HepG2 (cell line): ENCODE results near the gene C1QTNF12. TPM values are rescaled to one million over a fixed set of nuclear protein-coding genes. Genes with fewer than 3 reads are reported as not detected.

Source experiments
- EEA1 ChIP-seq: sonication (generic); formaldehyde crosslinking; IDR thresholded peaks from 2 replicates; pipeline ENCODE4 v1.5.1; 2020; ENCODE audit warnings: mild to moderate bottlenecking, missing genetic modification reagents, borderline replicate concordance
- HDAC6 ChIP-seq: fragments of 200-600 bp; sonication (generic); IDR thresholded peaks from 2 replicates; pipeline ENCODE4 v1.7.0; 2017; ENCODE audit warnings: mild to moderate bottlenecking, antibody characterized with exemption, low read length, low read depth
- KLF13 ChIP-seq: sonication (generic); formaldehyde crosslinking; IDR thresholded peaks from 2 replicates; pipeline ENCODE4 v1.4.0; 2020; ENCODE audit warnings: mild to moderate bottlenecking, missing genetic modification reagents
- KLF9 ChIP-seq: IDR thresholded peaks from 2 replicates; pipeline ENCODE4 v1.6.1; 2016; ENCODE audit warnings: low read depth
- MED1 ChIP-seq: sonication (generic); formaldehyde crosslinking; IDR thresholded peaks from 2 replicates; pipeline ENCODE4 v1.4.0; 2020; ENCODE audit warnings: missing genetic modification reagents
- THAP9 ChIP-seq: sonication (generic); formaldehyde crosslinking; IDR thresholded peaks from 2 replicates; pipeline ENCODE4; 2020; ENCODE audit warnings: missing genetic modification reagents, mild to moderate bottlenecking, borderline replicate concordance
- YEATS4 ChIP-seq: sonication (generic); formaldehyde crosslinking; IDR thresholded peaks from 2 replicates; pipeline ENCODE4 v1.4.0; 2020; ENCODE audit warnings: missing genetic modification reagents, borderline replicate concordance
- ZBTB4 ChIP-seq: sonication (generic); formaldehyde crosslinking; IDR thresholded peaks from 2 replicates; pipeline ENCODE4 v1.4.0; 2020; ENCODE audit warnings: missing genetic modification reagents, mild to moderate bottlenecking, borderline replicate concordance
- ZNF121 ChIP-seq: sonication (generic); formaldehyde crosslinking; IDR thresholded peaks from 2 replicates; pipeline ENCODE4 v1.5.0; 2020; ENCODE audit warnings: mild to moderate bottlenecking, missing genetic modification reagents
- polyA plus RNA-seq, 8 experiments: library from polyadenylated mRNA; depleted of rRNA in 3 of 8; stranded (reverse) in 7 of 8; unstranded in 1 of 8; fragments of >200 nt; fragmentation: Illumina TruSeq in 4 of 8; extraction: Trizol in 4 of 8; gene quantifications; 2 replicates each; pipeline versions ENCODE4 v1.2.1 to v1.2.3, GENCODE V29; 2011 to 2016; ENCODE audit warnings: low read depth in 4 of 8, missing spikeins in 1 of 8, mixed read lengths in 1 of 8; ENCODE audit not compliant: insufficient read depth in 1 of 8
- total RNA-seq, 5 experiments: library from RNA; depleted of rRNA; stranded (reverse); fragments of >200 nt; fragmentation: Illumina TruSeq; extraction: Trizol; gene quantifications; 2 replicates each; pipeline ENCODE4 v1.2.3, GENCODE V29; 2016; ENCODE audit warnings: low read depth in 1 of 5
- TF ChIP-seq, protein P1 (sequence below): sonication (generic); formaldehyde crosslinking; IDR thresholded peaks from 2 replicates; pipeline ENCODE4 v1.9.0; 2021; ENCODE audit warnings: missing genetic modification reagents, borderline replicate concordance
- TF ChIP-seq, protein P2 (sequence below): sonication (generic); formaldehyde crosslinking; IDR thresholded peaks from 2 replicates; pipeline ENCODE4 v1.9.0; 2021; ENCODE audit warnings: missing genetic modification reagents, borderline replicate concordance
- TF ChIP-seq, protein P3 (sequence below): sonication (generic); formaldehyde crosslinking; IDR thresholded peaks from 2 replicates; pipeline ENCODE4 v1.5.1; 2020; ENCODE audit warnings: mild to moderate bottlenecking, missing genetic modification reagents, borderline replicate concordance

C1QTNF12 gene
- total and polyA plus RNA-seq, 2 of the 13 experiments (the other 11 are each of a cell fraction or from before 2014, with no cell fraction given) = 0.18 to 0.64 TPM

DNA sequence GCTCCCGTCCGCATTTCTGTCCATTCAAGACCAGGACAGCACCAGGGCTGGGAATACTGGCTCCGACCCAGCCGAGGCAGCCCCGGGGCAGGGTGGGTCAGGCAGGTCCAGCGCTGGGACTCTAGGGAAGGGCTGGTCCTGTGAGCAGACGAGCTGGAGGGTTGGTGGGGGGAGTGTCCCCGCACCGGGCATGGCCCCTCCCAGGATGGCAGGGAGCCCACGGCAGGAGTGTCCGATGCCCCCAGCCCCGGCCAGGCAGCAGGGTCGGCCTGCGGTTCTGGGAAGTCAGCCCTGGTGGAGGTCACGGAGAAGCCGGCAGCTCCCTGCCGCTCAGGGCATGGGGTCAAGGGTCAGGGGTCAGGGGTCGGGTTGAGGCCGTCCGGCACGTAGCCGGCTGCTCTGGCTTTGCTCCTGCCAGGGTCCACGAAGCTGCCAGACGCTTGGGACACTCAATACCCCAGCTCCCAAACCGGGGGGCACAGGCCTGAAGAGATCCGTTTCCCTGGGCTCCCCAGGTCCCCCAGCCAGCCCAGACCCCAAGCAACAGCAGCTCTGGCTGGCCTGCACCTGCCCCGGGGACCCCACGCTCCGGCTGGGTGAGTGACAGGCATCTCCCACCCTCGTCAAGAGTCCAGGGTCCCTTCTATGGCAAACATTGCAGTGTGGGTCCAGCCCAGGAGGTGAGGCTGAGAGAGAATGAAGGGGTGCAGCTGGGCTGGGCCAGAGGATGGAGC lies 6.7 kb downstream of the C1QTNF12 start (continued):
- TF ChIP-seq, protein P1, sequence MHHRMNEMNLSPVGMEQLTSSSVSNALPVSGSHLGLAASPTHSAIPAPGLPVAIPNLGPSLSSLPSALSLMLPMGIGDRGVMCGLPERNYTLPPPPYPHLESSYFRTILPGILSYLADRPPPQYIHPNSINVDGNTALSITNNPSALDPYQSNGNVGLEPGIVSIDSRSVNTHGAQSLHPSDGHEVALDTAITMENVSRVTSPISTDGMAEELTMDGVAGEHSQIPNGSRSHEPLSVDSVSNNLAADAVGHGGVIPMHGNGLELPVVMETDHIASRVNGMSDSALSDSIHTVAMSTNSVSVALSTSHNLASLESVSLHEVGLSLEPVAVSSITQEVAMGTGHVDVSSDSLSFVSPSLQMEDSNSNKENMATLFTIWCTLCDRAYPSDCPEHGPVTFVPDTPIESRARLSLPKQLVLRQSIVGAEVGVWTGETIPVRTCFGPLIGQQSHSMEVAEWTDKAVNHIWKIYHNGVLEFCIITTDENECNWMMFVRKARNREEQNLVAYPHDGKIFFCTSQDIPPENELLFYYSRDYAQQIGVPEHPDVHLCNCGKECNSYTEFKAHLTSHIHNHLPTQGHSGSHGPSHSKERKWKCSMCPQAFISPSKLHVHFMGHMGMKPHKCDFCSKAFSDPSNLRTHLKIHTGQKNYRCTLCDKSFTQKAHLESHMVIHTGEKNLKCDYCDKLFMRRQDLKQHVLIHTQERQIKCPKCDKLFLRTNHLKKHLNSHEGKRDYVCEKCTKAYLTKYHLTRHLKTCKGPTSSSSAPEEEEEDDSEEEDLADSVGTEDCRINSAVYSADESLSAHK (CRISPR knock-in tag) = no peak
- TF ChIP-seq EEA1 (CRISPR knock-in tag) = no peak
- TF ChIP-seq, protein P2, sequence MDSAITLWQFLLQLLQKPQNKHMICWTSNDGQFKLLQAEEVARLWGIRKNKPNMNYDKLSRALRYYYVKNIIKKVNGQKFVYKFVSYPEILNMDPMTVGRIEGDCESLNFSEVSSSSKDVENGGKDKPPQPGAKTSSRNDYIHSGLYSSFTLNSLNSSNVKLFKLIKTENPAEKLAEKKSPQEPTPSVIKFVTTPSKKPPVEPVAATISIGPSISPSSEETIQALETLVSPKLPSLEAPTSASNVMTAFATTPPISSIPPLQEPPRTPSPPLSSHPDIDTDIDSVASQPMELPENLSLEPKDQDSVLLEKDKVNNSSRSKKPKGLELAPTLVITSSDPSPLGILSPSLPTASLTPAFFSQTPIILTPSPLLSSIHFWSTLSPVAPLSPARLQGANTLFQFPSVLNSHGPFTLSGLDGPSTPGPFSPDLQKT (CRISPR knock-in tag) = no peak
- no peak for TF ChIP-seq HDAC6
- TF ChIP-seq YEATS4 (CRISPR knock-in tag) = no peak
- TF ChIP-seq KLF13 (CRISPR knock-in tag) = no peak
- no peak for TF ChIP-seq ZBTB4 (CRISPR knock-in tag)
- no peak for TF ChIP-seq ZNF121 (CRISPR knock-in tag)
- no peak for TF ChIP-seq THAP9 (CRISPR knock-in tag)
- TF ChIP-seq KLF9 = no peak
- TF ChIP-seq MED1 (CRISPR knock-in tag) = peak; percentile 75; the same call in 1 of the 2 replicates
- TF ChIP-seq, protein P3, sequence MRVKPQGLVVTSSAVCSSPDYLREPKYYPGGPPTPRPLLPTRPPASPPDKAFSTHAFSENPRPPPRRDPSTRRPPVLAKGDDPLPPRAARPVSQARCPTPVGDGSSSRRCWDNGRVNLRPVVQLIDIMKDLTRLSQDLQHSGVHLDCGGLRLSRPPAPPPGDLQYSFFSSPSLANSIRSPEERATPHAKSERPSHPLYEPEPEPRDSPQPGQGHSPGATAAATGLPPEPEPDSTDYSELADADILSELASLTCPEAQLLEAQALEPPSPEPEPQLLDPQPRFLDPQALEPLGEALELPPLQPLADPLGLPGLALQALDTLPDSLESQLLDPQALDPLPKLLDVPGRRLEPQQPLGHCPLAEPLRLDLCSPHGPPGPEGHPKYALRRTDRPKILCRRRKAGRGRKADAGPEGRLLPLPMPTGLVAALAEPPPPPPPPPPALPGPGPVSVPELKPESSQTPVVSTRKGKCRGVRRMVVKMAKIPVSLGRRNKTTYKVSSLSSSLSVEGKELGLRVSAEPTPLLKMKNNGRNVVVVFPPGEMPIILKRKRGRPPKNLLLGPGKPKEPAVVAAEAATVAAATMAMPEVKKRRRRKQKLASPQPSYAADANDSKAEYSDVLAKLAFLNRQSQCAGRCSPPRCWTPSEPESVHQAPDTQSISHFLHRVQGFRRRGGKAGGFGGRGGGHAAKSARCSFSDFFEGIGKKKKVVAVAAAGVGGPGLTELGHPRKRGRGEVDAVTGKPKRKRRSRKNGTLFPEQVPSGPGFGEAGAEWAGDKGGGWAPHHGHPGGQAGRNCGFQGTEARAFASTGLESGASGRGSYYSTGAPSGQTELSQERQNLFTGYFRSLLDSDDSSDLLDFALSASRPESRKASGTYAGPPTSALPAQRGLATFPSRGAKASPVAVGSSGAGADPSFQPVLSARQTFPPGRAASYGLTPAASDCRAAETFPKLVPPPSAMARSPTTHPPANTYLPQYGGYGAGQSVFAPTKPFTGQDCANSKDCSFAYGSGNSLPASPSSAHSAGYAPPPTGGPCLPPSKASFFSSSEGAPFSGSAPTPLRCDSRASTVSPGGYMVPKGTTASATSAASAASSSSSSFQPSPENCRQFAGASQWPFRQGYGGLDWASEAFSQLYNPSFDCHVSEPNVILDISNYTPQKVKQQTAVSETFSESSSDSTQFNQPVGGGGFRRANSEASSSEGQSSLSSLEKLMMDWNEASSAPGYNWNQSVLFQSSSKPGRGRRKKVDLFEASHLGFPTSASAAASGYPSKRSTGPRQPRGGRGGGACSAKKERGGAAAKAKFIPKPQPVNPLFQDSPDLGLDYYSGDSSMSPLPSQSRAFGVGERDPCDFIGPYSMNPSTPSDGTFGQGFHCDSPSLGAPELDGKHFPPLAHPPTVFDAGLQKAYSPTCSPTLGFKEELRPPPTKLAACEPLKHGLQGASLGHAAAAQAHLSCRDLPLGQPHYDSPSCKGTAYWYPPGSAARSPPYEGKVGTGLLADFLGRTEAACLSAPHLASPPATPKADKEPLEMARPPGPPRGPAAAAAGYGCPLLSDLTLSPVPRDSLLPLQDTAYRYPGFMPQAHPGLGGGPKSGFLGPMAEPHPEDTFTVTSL = no peak
